Parathyroid adenoma (tissue), 2 donors: ENCODE data around the gene ZNF689.

Experiments used
- H2AFZ ChIP-seq: fragments of 300-600 bp; sonication (generic); one replicate; pipeline ENCODE4 v1.7.0; 2017; ENCODE audit warnings: antibody characterized with exemption, mild to moderate bottlenecking
- H3K27ac ChIP-seq: fragments of 300-600 bp; sonication (generic); one replicate; pipeline ENCODE4 v1.7.0; 2017
- H3K27me3 ChIP-seq: fragments of 300-600 bp; sonication (generic); one replicate; pipeline ENCODE4 v1.7.0; 2017; ENCODE audit warnings: low read length; ENCODE audit not compliant: control insufficient read depth, insufficient read depth
- H3K36me3 ChIP-seq: fragments of 300-600 bp; sonication (generic); one replicate; pipeline ENCODE4 v1.7.0; 2017; ENCODE audit warnings: low read length; ENCODE audit not compliant: control insufficient read depth, insufficient read depth
- H3K4me1 ChIP-seq: fragments of 300-600 bp; sonication (generic); one replicate; pipeline ENCODE4 v1.7.0; 2017; ENCODE audit warnings: control low read depth
- H3K4me2 ChIP-seq: fragments of 300-600 bp; sonication (generic); one replicate; pipeline ENCODE4 v1.7.0; 2017; ENCODE audit warnings: low read length
- H3K4me3 ChIP-seq: fragments of 300-600 bp; sonication (generic); one replicate; pipeline ENCODE4 v1.7.0; 2017; ENCODE audit warnings: low read depth, low read length
- H3K79me2 ChIP-seq: fragments of 300-600 bp; sonication (generic); one replicate; pipeline ENCODE4 v1.7.0; 2017; ENCODE audit warnings: control low read depth
- H3K9ac ChIP-seq: fragments of 300-600 bp; sonication (generic); one replicate; pipeline ENCODE4 v1.7.0; 2017; ENCODE audit warnings: mild to moderate bottlenecking
- H3K9me3 ChIP-seq: fragments of 300-600 bp; sonication (generic); one replicate; pipeline ENCODE4 v1.7.0; 2017; ENCODE audit warnings: low read length; ENCODE audit not compliant: control insufficient read depth
- TF ChIP-seq, protein P1 (sequence below): fragments of 300-600 bp; sonication (generic); IDR thresholded peaks from one replicate; pipeline ENCODE4 v1.7.0; 2017; ENCODE audit warnings: antibody characterized with exemption, mild to moderate bottlenecking
- donor health status: primary hyperparathyroidism.

Gene ZNF689

DNA sequence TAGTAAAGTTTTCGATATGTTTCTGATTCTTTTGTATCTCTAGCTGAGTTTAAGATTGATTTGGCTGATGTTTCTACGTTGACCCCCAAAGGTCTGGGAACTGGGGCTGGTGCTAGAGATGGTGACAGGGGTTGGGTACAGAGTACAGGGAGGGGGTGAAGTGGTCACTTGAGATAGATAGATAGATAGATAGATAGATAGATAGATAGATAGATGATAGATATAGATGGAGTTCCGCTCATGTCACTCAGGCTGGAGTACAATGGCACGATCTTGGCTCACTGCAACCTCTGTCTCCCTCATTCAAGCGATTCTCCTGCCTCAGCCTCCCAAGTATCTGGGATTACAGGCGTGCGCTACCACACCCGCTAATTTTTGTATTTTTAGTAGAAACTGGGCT, 46.2 kb upstream of the ZNF689 start:
- TF ChIP-seq, protein P1, sequence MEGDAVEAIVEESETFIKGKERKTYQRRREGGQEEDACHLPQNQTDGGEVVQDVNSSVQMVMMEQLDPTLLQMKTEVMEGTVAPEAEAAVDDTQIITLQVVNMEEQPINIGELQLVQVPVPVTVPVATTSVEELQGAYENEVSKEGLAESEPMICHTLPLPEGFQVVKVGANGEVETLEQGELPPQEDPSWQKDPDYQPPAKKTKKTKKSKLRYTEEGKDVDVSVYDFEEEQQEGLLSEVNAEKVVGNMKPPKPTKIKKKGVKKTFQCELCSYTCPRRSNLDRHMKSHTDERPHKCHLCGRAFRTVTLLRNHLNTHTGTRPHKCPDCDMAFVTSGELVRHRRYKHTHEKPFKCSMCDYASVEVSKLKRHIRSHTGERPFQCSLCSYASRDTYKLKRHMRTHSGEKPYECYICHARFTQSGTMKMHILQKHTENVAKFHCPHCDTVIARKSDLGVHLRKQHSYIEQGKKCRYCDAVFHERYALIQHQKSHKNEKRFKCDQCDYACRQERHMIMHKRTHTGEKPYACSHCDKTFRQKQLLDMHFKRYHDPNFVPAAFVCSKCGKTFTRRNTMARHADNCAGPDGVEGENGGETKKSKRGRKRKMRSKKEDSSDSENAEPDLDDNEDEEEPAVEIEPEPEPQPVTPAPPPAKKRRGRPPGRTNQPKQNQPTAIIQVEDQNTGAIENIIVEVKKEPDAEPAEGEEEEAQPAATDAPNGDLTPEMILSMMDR = no peak
- Histone ChIP-seq H3K9ac (no peak overlapping the region), H3K4me3 (no peak overlapping the region), H2AFZ (no peak overlapping the region), H3K4me1 (peaks cover 20% of the 10 kb centered on the region), H3K27ac (peak overlapping the region; percentile 98), H3K79me2 (peaks cover 26% of the 10 kb centered on the region), H3K27me3 (no peaks in the 10 kb centered on the region), H3K36me3 (no peaks in the 10 kb centered on the region), H3K4me2 (no peak overlapping the region), H3K9me3 (no peaks in the 10 kb centered on the region)

DNA sequence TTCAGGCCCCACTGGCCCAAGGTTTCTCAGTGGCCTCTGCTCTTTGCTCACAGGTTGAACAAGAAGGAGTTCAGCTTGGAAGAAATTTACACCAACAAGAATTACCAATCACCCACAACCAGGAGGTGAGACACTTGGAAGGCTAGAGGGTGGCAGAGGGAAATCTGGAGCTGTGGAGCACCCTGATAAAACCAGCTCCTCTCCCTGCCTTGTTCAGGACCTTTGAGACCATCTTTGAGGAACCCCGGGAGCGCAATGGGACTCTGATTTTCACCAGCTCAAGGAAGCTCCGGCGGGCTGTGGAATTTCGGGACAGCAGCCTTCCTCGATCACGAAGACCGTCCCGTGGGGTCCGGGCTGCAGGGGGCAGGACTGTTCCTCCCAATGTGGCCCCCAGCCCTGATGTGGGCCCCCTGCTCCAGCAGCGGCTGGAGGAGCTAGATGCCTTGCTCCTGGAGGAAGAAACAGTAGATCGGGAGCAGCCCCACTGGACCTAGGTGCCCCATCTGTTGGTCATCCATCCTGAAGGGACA, 45.7 kb upstream of the ZNF689 start:
- Histone ChIP-seq H3K4me1 (peaks cover 20% of the 10 kb centered on the region), H3K4me2 (no peak overlapping the region), H3K9ac (no peak overlapping the region), H3K9me3 (no peaks in the 10 kb centered on the region), H3K4me3 (no peak overlapping the region), H3K36me3 (no peaks in the 10 kb centered on the region), H3K27ac (no peak overlapping the region), H2AFZ (no peak overlapping the region), H3K27me3 (no peaks in the 10 kb centered on the region), H3K79me2 (peaks cover 21% of the 10 kb centered on the region)
- TF ChIP-seq, protein P1 = no peak

DNA sequence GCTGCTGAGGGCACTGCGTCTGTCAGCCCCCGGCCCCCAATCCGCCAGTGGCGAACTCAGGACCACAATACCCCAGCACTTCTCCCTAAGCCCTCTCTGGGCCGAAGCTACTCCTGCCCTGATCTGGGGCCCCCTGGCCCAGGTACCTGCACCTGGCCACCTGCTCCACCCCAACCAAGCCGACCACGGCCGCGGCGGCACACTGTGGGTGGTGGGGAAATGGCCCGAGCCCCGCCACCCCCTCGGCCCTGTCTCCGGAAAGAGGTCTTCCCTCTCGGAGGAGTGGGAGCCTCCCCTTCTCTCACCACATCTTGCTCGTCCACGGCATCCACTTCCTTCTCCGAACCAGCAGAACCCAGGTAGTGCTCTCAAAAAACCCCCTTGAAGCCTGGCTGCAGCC, 44.7 kb upstream of the ZNF689 start:
- TF ChIP-seq, protein P1 = no peak
- H3K36me3 ChIP-seq = no peaks in the 10 kb centered on the region
- H3K79me2 ChIP-seq = peaks cover 11% of the 10 kb centered on the region
- no peak overlapping the region for H3K4me3 ChIP-seq
- H3K4me1 ChIP-seq = peaks cover 19% of the 10 kb centered on the region
- H3K27ac ChIP-seq = no peak overlapping the region
- no peaks in the 10 kb centered on the region for H3K27me3 ChIP-seq
- H3K4me2 ChIP-seq = no peak overlapping the region
- H3K9me3 ChIP-seq = no peaks in the 10 kb centered on the region
- H3K9ac ChIP-seq = no peak overlapping the region
- H2AFZ ChIP-seq = no peak overlapping the region

DNA sequence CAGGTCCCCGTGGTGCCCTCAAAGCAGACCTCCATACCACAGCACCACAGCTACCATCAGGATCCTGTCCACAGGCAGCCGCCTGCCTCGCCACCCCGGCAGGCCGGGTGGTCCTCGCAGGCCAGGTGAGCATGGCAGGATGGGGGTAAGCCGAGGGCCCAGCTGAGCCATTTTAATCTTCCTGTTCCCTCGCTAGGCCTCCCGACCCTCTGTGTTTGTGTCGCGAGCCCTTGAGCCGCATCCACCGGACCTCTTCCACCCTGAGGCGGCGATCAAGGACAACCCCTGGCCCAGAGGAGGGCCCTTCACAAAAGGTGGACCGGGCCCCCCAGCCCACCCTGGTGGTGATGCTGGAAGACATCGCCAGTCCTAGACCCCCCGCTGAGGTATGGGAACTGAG, 42.5 kb upstream of the ZNF689 start:
- TF ChIP-seq, protein P1 = no peak
- Histone ChIP-seq H3K79me2 (peaks cover 8% of the 10 kb centered on the region), H3K27me3 (no peaks in the 10 kb centered on the region), H3K4me2 (no peak overlapping the region), H3K27ac (no peak overlapping the region), H3K4me1 (peaks cover 20% of the 10 kb centered on the region), H3K36me3 (no peaks in the 10 kb centered on the region), H3K9ac (no peak overlapping the region), H2AFZ (no peak overlapping the region), H3K9me3 (no peaks in the 10 kb centered on the region), H3K4me3 (no peak overlapping the region)

DNA sequence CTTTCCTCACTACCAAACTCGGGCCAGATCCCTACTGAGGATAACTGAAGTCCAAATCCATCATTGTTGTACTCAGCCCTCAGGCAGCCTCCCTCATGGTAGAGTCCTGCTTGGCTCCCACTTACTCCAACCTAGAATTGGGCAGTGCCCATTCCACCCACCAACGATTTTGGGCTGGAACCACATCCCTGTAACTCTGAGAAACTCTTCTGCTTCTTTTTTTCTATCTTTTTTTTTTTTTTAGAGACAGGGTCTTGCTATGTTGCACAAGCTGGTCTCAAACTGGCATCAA, 41.8 kb upstream of the ZNF689 start:
- H3K79me2 ChIP-seq = peaks cover 8% of the 10 kb centered on the region
- H3K27me3 ChIP-seq = no peaks in the 10 kb centered on the region
- peak overlapping the region; percentile 100 for H3K4me2 ChIP-seq
- no peaks in the 10 kb centered on the region for H3K9me3 ChIP-seq
- no peak overlapping the region for H2AFZ ChIP-seq
- H3K4me1 ChIP-seq = peaks cover 14% of the 10 kb centered on the region
- TF ChIP-seq, protein P1 = no peak
- peak overlapping the region; percentile 91 for H3K27ac ChIP-seq
- H3K36me3 ChIP-seq = no peaks in the 10 kb centered on the region
- peak overlapping the region; percentile 100 for H3K4me3 ChIP-seq
- no peak overlapping the region for H3K9ac ChIP-seq
